ENCODE results near the gene TSN.
"Not testable (repeated sequence)": the region's sequence is repeated elsewhere in the genome, so short reads cannot be mapped to it uniquely, and the experiment has no call there.

TSN gene

GRCh38 chr2:121723316-121723715 is 32.1 kb upstream of the TSN start:
- H3K36me3 ChIP-seq, result peaks cover 20% of the 10 kb centered on the region
- no peak for TF ChIP-seq CTCF (IDR thresholded peaks at IDR 0.05; ENCODE audit: low read depth, low read length)

GRCh38 chr2:121727332-121727731 is 28.1 kb upstream of the TSN start:
- H3K27ac ChIP-seq, result no peak overlapping the region
- no peak overlapping the region for H3K4me3 ChIP-seq (ENCODE audit: low read depth, low read length)
- H3K27me3 ChIP-seq (ENCODE audit: insufficient read depth, low read depth, severe bottlenecking), result no peaks in the 10 kb centered on the region
- no peaks in the 10 kb centered on the region for H3K9me3 ChIP-seq (ENCODE audit: severe bottlenecking)
- no peak for DNase-seq
- peaks cover 56% of the 10 kb centered on the region for H3K36me3 ChIP-seq
- TF ChIP-seq CTCF (IDR thresholded peaks at IDR 0.05; ENCODE audit: low read depth, low read length), result no peak

More at GRCh38 chr2:121723316-121723715, 32.1 kb upstream of the TSN start:
- H3K27ac ChIP-seq, result no peak overlapping the region
- H3K9me3 ChIP-seq (ENCODE audit: severe bottlenecking), result no peaks in the 10 kb centered on the region
- H3K4me3 ChIP-seq (ENCODE audit: low read depth, low read length), result no peak overlapping the region
- no peaks in the 10 kb centered on the region for H3K27me3 ChIP-seq (ENCODE audit: insufficient read depth, low read depth, severe bottlenecking)
- no peak for DNase-seq

- Histone ChIP-seq H3K4me3 (ENCODE audit: low read depth, low read length) (no peak overlapping the region), H3K9me3 (ENCODE audit: severe bottlenecking) (no peaks in the 10 kb centered on the region), H3K27ac (no peak overlapping the region), H3K27me3 (ENCODE audit: insufficient read depth, low read depth, severe bottlenecking) (no peaks in the 10 kb centered on the region), H3K36me3 (peaks cover 62% of the 10 kb centered on the region)
- DNase-seq, result no peak
- no peak for TF ChIP-seq CTCF (IDR thresholded peaks at IDR 0.05; ENCODE audit: low read depth, low read length)
Measured at GRCh38 chr2:121727950-121728349, 27.5 kb upstream of the TSN start.

- no peak for TF ChIP-seq CTCF (IDR thresholded peaks at IDR 0.05; ENCODE audit: low read depth, low read length)
- H3K4me3 ChIP-seq (ENCODE audit: low read depth, low read length), result no peak overlapping the region
- H3K27me3 ChIP-seq (ENCODE audit: insufficient read depth, low read depth, severe bottlenecking), result no peaks in the 10 kb centered on the region
- H3K9me3 ChIP-seq (ENCODE audit: severe bottlenecking), result no peaks in the 10 kb centered on the region
- H3K27ac ChIP-seq, result no peak overlapping the region
- DNase-seq, result no peak
- peaks cover 85% of the 10 kb centered on the region for H3K36me3 ChIP-seq
Measured at GRCh38 chr2:121731366-121731765, 24.1 kb upstream of the TSN start.

- H3K27me3 ChIP-seq (ENCODE audit: insufficient read depth, low read depth, severe bottlenecking); H3K4me3 ChIP-seq (ENCODE audit: low read depth, low read length); H3K9me3 ChIP-seq (ENCODE audit: severe bottlenecking); H3K27ac ChIP-seq; DNase-seq: not testable (repeated sequence)
- H3K36me3 ChIP-seq, result peaks cover 56% of the 10 kb centered on the region
Measured at GRCh38 chr2:121734544-121734943, 20.9 kb upstream of the TSN start.

- peak overlapping the region; percentile 67 for H3K27ac ChIP-seq
- H3K9me3 ChIP-seq (ENCODE audit: severe bottlenecking), result no peaks in the 10 kb centered on the region
- peaks cover 45% of the 10 kb centered on the region for H3K36me3 ChIP-seq
- TF ChIP-seq CTCF (IDR thresholded peaks at IDR 0.05; ENCODE audit: low read depth, low read length), result no peak
- DNase-seq, result no peak
- peak overlapping the region; percentile 99 for H3K4me3 ChIP-seq (ENCODE audit: low read depth, low read length)
- H3K27me3 ChIP-seq (ENCODE audit: insufficient read depth, low read depth, severe bottlenecking), result no peaks in the 10 kb centered on the region
Measured at GRCh38 chr2:121735518-121736074, 19.9 kb upstream of the TSN start.
